Measurements from ENCODE around the gene SNRPB.
A peak's percentile ranks its signal among the peaks of the same experiment; 100 is the strongest.

SNRPB gene

GRCh38 chr20:2462484-2462883 lies 8.1 kb downstream of the SNRPB start:
- Histone ChIP-seq H3K4me3 (ENCODE audit: low read depth, low read length) (no peak overlapping the region), H3K4me1 (ENCODE audit: control insufficient read depth, insufficient read depth, low read length) (no peaks in the 10 kb centered on the region), H3K27ac (ENCODE audit: extremely low read depth, low read depth, low read length) (no peak overlapping the region; the same call in 1 of the 2 replicates), H3K36me3 (ENCODE audit: control insufficient read depth in 2 of 2, insufficient read depth in 1 of 2, low read length in 2 of 2) (peaks cover 72 to 78% of the 10 kb centered on the region in 2 experiments), H3K9me3 (ENCODE audit: control insufficient read depth, insufficient read depth, low read depth, low read length) (no peaks in the 10 kb centered on the region)
- no peak for TF ChIP-seq YY2 (tag by site-specific recombination; IDR thresholded peaks at IDR 0.05)
- TF ChIP-seq PRDM10 (tag by site-specific recombination; IDR thresholded peaks at IDR 0.05) = peak; percentile 74
- ChIA-PET CTCF (interaction anchor here (0.6 to 2.0 kb wide), 3 partner anchors 9 to 1350 kb away, joined by 3 to 12 read pairs (median 4); no protein-coding TSS in a partner anchor), POLR2A (interaction anchor here (0.7 to 7.6 kb wide), 3 partner anchors 7 to 221 kb away, joined by 3 to 51 read pairs (median 3); partner anchors contain the start of gene SNRPB)

- POLR2A ChIA-PET = interaction anchor here (1.0 to 7.6 kb wide), 2 partner anchors 9 to 253 kb away, joined by 3 to 51 read pairs; partner anchors contain the start of gene SNRPB
- H3K4me3 ChIP-seq (ENCODE audit: low read depth, low read length) = no peak overlapping the region
- H3K27ac ChIP-seq (ENCODE audit: extremely low read depth, low read depth, low read length) = no peak overlapping the region
- no peaks in the 10 kb centered on the region for H3K4me1 ChIP-seq (ENCODE audit: control insufficient read depth, insufficient read depth, low read length)
- no peaks in the 10 kb centered on the region for H3K9me3 ChIP-seq (ENCODE audit: control insufficient read depth, insufficient read depth, low read depth, low read length)
- H3K36me3 ChIP-seq (ENCODE audit: control insufficient read depth in 2 of 2, insufficient read depth in 1 of 2, low read length in 2 of 2) = peaks cover 56 to 62% of the 10 kb centered on the region in 2 experiments
- CTCF ChIA-PET = interaction anchor here (0.7 to 2.0 kb wide), 6 partner anchors 9 to 356 kb away, joined by 3 to 13 read pairs (median 6); no protein-coding TSS in a partner anchor
- TF ChIP-seq ZNF362 (tag by site-specific recombination; IDR thresholded peaks at IDR 0.05) (0 out of 2 replicates have a peak, but pooled peaks have one; percentile 15), ZNF513 (tag by site-specific recombination; IDR thresholded peaks at IDR 0.05) (no peak), ZNF148 (tag by site-specific recombination; IDR thresholded peaks at IDR 0.05; ENCODE audit: borderline replicate concordance) (no peak), ZNF600 (tag by site-specific recombination; IDR thresholded peaks at IDR 0.05) (0 out of 2 replicates have a peak, but pooled peaks have one; percentile 40)
Measured at GRCh38 chr20:2460752-2461424, 9.7 kb downstream of the SNRPB start.

- Histone ChIP-seq H3K4me3 (ENCODE audit: low read depth, low read length) (no peak overlapping the region), H3K9me3 (ENCODE audit: control insufficient read depth, insufficient read depth, low read depth, low read length) (no peaks in the 10 kb centered on the region), H3K36me3 (ENCODE audit: control insufficient read depth in 2 of 2, insufficient read depth in 1 of 2, low read length in 2 of 2) (peaks cover 48 to 55% of the 10 kb centered on the region in 2 experiments), H3K4me1 (ENCODE audit: control insufficient read depth, insufficient read depth, low read length) (no peaks in the 10 kb centered on the region), H3K27ac (ENCODE audit: extremely low read depth, low read depth, low read length) (no peak overlapping the region)
- ChIA-PET POLR2A (interaction anchor here (0.7 to 7.6 kb wide), 3 partner anchors 10 to 252 kb away, joined by 3 to 51 read pairs (median 3); partner anchors contain the start of gene SNRPB), CTCF (interaction anchor here (0.9 to 2.0 kb wide), 4 partner anchors 9 to 253 kb away, joined by 3 to 13 read pairs (median 5); no protein-coding TSS in a partner anchor)
- TF ChIP-seq PRDM4 (tag by site-specific recombination; IDR thresholded peaks at IDR 0.05) (no peak), ZNF658 (tag by site-specific recombination; IDR thresholded peaks at IDR 0.05) (no peak), ZNF155 (tag by site-specific recombination; IDR thresholded peaks at IDR 0.05) (no peak), ZNF670 (tag by site-specific recombination; IDR thresholded peaks at IDR 0.05; ENCODE audit: low read depth) (no peak), ZSCAN30 (tag by site-specific recombination; IDR thresholded peaks at IDR 0.05) (no peak), ZNF621 (tag by site-specific recombination; IDR thresholded peaks at IDR 0.05) (no peak), ZNF239 (tag by site-specific recombination; IDR thresholded peaks at IDR 0.05) (no peak), IKZF3 (tag by site-specific recombination; IDR thresholded peaks at IDR 0.05) (no peak), ZBTB8A (tag by site-specific recombination; IDR thresholded peaks at IDR 0.05) (no peak), ZNF114 (tag by site-specific recombination; IDR thresholded peaks at IDR 0.05) (no peak)
Measured at GRCh38 chr20:2459981-2460751, 10.4 kb downstream of the SNRPB start.

All from HEK293 (cell line).